GM12864 (cell line): ENCODE data around the gene ZFP1.
"Not testable (repeated sequence)": the region's sequence is repeated elsewhere in the genome, so short reads cannot be mapped to it uniquely, and the experiment has no call there.

ENCODE experiments used
- DNase-seq: peaks from one replicate; pipeline ENCODE4 v3.0.0-alpha.2; 2011; ENCODE audit warnings: low read depth
- H3K4me3 ChIP-seq: 2 replicates; pipeline ENCODE4 v1.5.1; 2011; ENCODE audit warnings: mild to moderate bottlenecking, low read depth, low read length, control low read depth
- CTCF ChIP-seq: IDR thresholded peaks from 2 replicates; pipeline ENCODE4 v1.5.1; 2011; ENCODE audit warnings: low read depth, mild to moderate bottlenecking, moderate library complexity, low read length, control low read depth, inconsistent platforms; ENCODE audit errors: missing control alignments

Gene ZFP1

GRCh38 chr16:75206749-75207451 is 58.6 kb downstream of the ZFP1 start, which contains the start of gene CTRB2:
TSS of gene CTRB2 (minus strand) at chr16:75207161. CDS start at chr16:75207141, 20 bp downstream.
- no peak for DNase-seq
- H3K4me3 ChIP-seq: no peak within 1 kb of the TSS
- TF ChIP-seq CTCF: no peak

DNA sequence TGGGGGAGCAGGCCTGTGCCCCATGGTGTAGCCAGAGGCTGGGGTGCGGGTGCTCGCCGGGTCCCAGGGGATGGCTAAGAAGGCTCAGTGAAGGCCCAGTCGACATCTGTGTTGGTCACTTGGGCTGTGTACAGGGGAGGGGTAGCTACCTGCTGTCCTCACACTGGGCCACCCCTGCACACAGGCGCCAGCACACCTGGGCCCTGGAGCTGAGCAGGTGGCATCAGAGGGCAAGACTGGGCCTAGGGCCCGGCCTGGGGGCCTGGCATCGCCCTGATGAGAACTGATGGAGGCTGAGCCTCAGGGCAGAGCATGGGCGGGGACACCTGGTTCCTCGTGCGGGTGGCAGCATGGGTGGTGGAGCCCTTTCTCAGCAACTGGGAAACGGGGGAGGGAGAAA is 59.5 kb downstream of the ZFP1 start:
- H3K4me3 ChIP-seq: no peak overlapping the region
- TF ChIP-seq CTCF: no peak
- DNase-seq: no peak

- H3K4me3 ChIP-seq: no peak overlapping the region
- no peak for TF ChIP-seq CTCF
- DNase-seq: no peak
These were observed 60.0 kb downstream of the ZFP1 start for GRCh38 chr16:75208242-75208825.

GRCh38 chr16:75208861-75209505 is 60.7 kb downstream of the ZFP1 start:
- no peak overlapping the region for H3K4me3 ChIP-seq
- DNase-seq: no peak
- TF ChIP-seq CTCF: no peak

GRCh38 chr16:75209514-75209913 is 61.2 kb downstream of the ZFP1 start:
- not testable (repeated sequence) for DNase-seq, H3K4me3 ChIP-seq

DNA sequence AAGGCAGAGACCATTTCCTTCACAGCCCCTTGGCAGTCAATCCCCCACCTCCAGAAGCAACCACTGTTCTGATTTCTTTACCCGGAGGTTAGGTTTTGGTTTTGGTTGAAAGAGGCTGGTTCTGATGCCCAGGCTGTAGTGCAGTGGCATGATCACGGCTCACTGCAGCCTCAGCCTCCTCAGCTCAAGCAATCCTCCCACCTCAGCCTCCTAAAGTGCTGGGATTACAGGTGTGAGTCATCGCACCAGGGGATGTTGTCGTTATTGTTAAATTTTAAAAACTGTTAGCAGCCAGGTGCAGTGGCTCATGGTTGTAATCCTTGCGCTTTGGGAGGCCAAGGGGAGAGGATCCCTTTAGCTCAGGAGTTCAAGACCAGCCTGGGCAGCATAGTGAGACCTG is 61.6 kb downstream of the ZFP1 start:
- TF ChIP-seq CTCF: no peak
- H3K4me3 ChIP-seq: no peak overlapping the region
- DNase-seq: no peak

DNA sequence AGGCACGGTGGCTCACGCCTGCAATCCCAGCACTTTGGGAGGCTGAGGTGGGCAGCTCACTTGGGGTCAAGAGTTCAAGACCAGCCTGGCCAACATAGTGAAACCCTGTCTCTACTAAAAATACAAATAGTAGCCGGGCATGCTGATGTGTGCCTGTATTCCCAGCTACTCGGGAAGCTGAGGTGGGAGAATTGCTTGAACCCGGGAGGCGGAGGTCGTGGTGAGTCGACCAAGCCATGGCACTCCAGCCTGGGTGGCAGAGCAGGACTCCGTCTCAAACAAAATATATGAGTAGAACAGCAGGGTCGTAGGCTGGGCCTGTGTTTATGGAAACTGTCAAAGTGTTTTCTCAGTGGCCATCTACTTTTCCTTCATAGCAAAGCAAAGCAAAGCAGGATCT is 63.0 kb downstream of the ZFP1 start:
- H3K4me3 ChIP-seq, DNase-seq: not testable (repeated sequence)

DNA sequence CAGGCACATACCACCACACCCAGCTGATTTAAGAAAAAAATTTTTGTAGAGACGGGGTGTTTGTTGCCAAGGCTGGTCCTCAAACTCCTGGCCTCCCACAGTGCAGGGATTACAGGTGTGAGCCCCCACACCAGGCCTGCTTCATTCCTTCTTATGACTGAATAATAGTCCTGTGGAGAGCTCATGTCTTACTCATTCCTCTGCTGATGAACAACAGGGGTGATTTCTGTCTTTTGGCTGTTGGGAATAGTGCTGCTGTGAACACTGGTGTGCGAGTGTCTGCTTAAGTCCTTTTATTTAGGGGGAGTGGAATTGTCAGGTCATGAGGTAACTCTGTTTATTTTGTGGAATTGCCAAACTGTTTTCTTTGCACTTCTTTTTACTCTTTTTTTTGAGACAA is 67.8 kb downstream of the ZFP1 start:
- no peak for DNase-seq
- no peak overlapping the region for H3K4me3 ChIP-seq
- no peak for TF ChIP-seq CTCF
